Measurements from ENCODE around the gene INA.

The INA gene

GRCh38 chr10:103276251-103276895, 565 bp upstream of the INA start:
- no peak for DNase-seq

- DNase-seq, result no peak
Observed at GRCh38 chr10:103277713-103278536, 987 bp downstream of the INA start.

GRCh38 chr10:103278537-103278823, 1.5 kb downstream of the INA start:
- DNase-seq, result no peak

- DNase-seq, result peak; percentile 47
Observed at GRCh38 chr10:103278862-103279298, 1.9 kb downstream of the INA start.

GRCh38 chr10:103280031-103280430, 3.1 kb downstream of the INA start:
- DNase-seq, result no peak

- DNase-seq, result no peak
Observed at GRCh38 chr10:103280506-103280905, 3.6 kb downstream of the INA start.

GRCh38 chr10:103281753-103282152, 4.8 kb downstream of the INA start:
- DNase-seq, result no peak

GRCh38 chr10:103282961-103283360, 6.0 kb downstream of the INA start:
- no peak for DNase-seq

GRCh38 chr10:103284170-103284569, 7.2 kb downstream of the INA start:
- DNase-seq, result no peak

- no peak for DNase-seq
Observed at GRCh38 chr10:103287992-103288391, 11.1 kb downstream of the INA start.

GRCh38 chr10:103291588-103291987, 14.7 kb downstream of the INA start:
- DNase-seq, result no peak

- peak; percentile 46 for DNase-seq
Observed at GRCh38 chr10:103295374-103296015, 18.6 kb downstream of the INA start.

- no peak for DNase-seq
Observed at GRCh38 chr10:103307594-103307993, 30.7 kb downstream of the INA start.

- no peak for DNase-seq
Observed at GRCh38 chr10:103310197-103310596, 33.3 kb downstream of the INA start.

GRCh38 chr10:103316087-103316486, 39.1 kb downstream of the INA start:
- no peak for DNase-seq

- no peak for DNase-seq
Observed at GRCh38 chr10:103327906-103328305, 51.0 kb downstream of the INA start.

- peak; percentile 29 for DNase-seq
Observed at GRCh38 chr10:103333934-103334520, 57.1 kb downstream of the INA start.

- DNase-seq, result no peak
Observed at GRCh38 chr10:103334567-103334966, 57.6 kb downstream of the INA start.

- no peak for DNase-seq
Observed at GRCh38 chr10:103336370-103336769, 59.4 kb downstream of the INA start.
